ENCODE measurements around the gene NINJ1.

The NINJ1 gene

DNA sequence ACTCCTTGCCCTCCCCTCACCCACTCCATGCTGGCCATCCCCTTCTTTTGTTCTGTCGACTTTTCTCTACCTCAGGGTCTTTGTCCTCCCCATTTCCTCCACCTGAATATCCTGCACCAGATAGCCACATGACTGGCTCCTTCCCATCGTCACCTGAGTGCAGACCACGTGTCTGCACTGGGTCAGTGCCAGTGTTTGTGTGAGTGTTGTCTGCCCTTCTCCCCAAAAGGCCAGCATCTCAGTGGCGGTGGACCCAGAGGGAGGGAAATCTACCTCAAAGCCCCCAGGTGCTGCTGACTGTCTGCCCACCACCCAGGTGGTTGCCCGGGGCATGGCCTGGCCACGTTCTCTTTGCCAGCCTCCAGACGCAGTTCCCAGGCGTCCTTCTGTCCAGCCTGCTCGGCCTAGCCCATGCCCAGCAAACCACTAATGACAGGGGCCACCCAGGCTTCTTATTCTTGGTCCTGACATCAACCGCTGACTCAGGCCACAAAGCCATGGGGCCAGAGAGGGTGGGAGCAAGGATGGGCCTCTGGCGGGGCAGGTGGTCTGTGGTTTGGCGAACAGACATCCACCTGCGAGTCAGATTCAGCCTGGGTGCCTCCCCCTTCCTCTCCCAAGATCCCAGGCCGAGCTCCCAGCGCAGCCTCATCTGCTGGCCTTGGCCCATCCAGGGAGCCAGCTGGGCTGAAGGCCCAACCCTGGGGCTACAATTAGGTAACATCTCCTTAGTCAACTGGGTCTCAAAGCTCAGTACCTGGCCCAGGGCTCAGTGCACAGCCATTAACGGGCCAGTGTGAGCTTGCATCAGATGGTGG lies 5.5 kb upstream of the NINJ1 start:
- H3K27ac ChIP-seq: no peak overlapping the region
- H3K4me1 ChIP-seq: peaks cover 3% of the 10 kb centered on the region
- no peaks in the 10 kb centered on the region for H3K36me3 ChIP-seq (ENCODE audit: control insufficient read depth, insufficient read depth, low read length)

GRCh38 chr9:93138171-93138764 lies 4.2 kb upstream of the NINJ1 start:
- Histone ChIP-seq H3K4me2 (ENCODE audit: low read length) (no peak overlapping the region), H3K36me3 (ENCODE audit: control insufficient read depth, insufficient read depth, low read length) (no peaks in the 10 kb centered on the region), H3K4me1 (peaks cover 3% of the 10 kb centered on the region), H3K9me3 (ENCODE audit: control insufficient read depth, low read length) (no peaks in the 10 kb centered on the region), H3K79me2 (no peaks in the 10 kb centered on the region), H3K9ac (no peak overlapping the region), H3K27me3 (ENCODE audit: control insufficient read depth, insufficient read depth, low read length) (no peaks in the 10 kb centered on the region), H3K4me3 (ENCODE audit: low read depth, low read length) (no peak overlapping the region), H3K27ac (no peak overlapping the region), H2AFZ (no peak overlapping the region)
- TF ChIP-seq CTCF (IDR thresholded peaks at IDR 0.05): no peak

More for the DNA sequence above, 5.5 kb upstream of the NINJ1 start:
- H2AFZ ChIP-seq: no peak overlapping the region
- H3K9me3 ChIP-seq (ENCODE audit: control insufficient read depth, low read length): no peaks in the 10 kb centered on the region
- H3K27me3 ChIP-seq (ENCODE audit: control insufficient read depth, insufficient read depth, low read length): no peaks in the 10 kb centered on the region
- no peaks in the 10 kb centered on the region for H3K79me2 ChIP-seq
- TF ChIP-seq CTCF (IDR thresholded peaks at IDR 0.05): no peak
- H3K4me3 ChIP-seq (ENCODE audit: low read depth, low read length): no peak overlapping the region
- H3K4me2 ChIP-seq (ENCODE audit: low read length): no peak overlapping the region
- H3K9ac ChIP-seq: no peak overlapping the region

GRCh38 chr9:93137362-93137761 lies 3.3 kb upstream of the NINJ1 start:
- Histone ChIP-seq H3K4me2 (ENCODE audit: low read length) (no peak overlapping the region), H3K36me3 (ENCODE audit: control insufficient read depth, insufficient read depth, low read length) (no peaks in the 10 kb centered on the region), H2AFZ (no peak overlapping the region), H3K9me3 (ENCODE audit: control insufficient read depth, low read length) (no peaks in the 10 kb centered on the region), H3K4me1 (peaks cover 5% of the 10 kb centered on the region), H3K9ac (no peak overlapping the region), H3K79me2 (peaks cover under 1% of the 10 kb centered on the region), H3K4me3 (ENCODE audit: low read depth, low read length) (no peak overlapping the region), H3K27me3 (ENCODE audit: control insufficient read depth, insufficient read depth, low read length) (no peaks in the 10 kb centered on the region), H3K27ac (no peak overlapping the region)
- no peak for TF ChIP-seq CTCF (IDR thresholded peaks at IDR 0.05)

DNA sequence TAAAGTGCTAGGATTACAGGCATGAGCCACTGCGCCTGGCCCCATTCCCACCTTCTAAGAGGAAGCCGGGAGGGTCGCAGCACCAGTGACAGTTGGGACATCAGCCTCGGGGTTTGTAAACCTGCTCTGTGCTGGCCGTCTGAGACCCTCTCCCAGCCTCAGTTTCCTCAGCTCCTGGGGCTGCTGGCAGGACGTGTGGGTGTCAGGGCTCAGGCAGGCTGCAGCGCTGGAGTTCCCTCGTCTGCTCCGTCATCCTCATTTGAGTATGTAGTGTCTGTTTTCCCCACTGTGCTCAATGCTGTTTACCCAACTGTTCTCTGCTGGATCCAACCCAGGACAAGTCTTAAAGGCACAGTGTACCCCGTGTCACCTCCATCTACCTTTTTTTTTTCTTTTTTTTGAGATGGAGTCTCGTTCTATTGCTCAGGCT lies 2.0 kb upstream of the NINJ1 start:
- no peak overlapping the region for H3K4me3 ChIP-seq (ENCODE audit: low read depth, low read length)

More for the DNA sequence above, 2.0 kb upstream of the NINJ1 start:
- Histone ChIP-seq H3K79me2 (peaks cover 13% of the 10 kb centered on the region), H2AFZ (peak overlapping the region; percentile 58), H3K4me1 (peaks cover 16% of the 10 kb centered on the region), H3K9ac (no peak overlapping the region), H3K4me2 (ENCODE audit: low read length) (no peak overlapping the region), H3K27ac (no peak overlapping the region), H3K9me3 (ENCODE audit: control insufficient read depth, low read length) (no peaks in the 10 kb centered on the region), H3K27me3 (ENCODE audit: control insufficient read depth, insufficient read depth, low read length) (no peaks in the 10 kb centered on the region), H3K36me3 (ENCODE audit: control insufficient read depth, insufficient read depth, low read length) (no peaks in the 10 kb centered on the region)
- TF ChIP-seq CTCF (IDR thresholded peaks at IDR 0.05): no peak
